Kasumi-1 (cell line): Measurements from ENCODE around the gene LRIG2.
"Not testable (repeated sequence)": the region's sequence is repeated elsewhere in the genome, so short reads cannot be mapped to it uniquely, and the experiment has no call there.

Experiments used
- DNase-seq, 2 experiments: peaks; one replicate each; lab custom pipeline; 2025; lab: John Stamatoyannopoulos, UW

The LRIG2 gene

GRCh38 chr1:113072757-113073478, at the start of gene LRIG2:
LRIG2 (plus strand) TSS chr1:113073198; CDS start chr1:113073407, 209 bp downstream.
- DNase-seq = peak; percentile 98 to 99

GRCh38 chr1:113023316-113023715, 49.7 kb upstream of the LRIG2 start:
- not testable (repeated sequence) for DNase-seq

- DNase-seq = no peak
These were observed 46.0 kb upstream of the LRIG2 start for GRCh38 chr1:113027007-113027406.

GRCh38 chr1:113027449-113027848, 45.5 kb upstream of the LRIG2 start:
- no peak for DNase-seq

GRCh38 chr1:113029822-113030221, 43.2 kb upstream of the LRIG2 start:
- DNase-seq = no peak

- DNase-seq = no peak
These were observed 41.6 kb upstream of the LRIG2 start for GRCh38 chr1:113031171-113031933.

- no peak for DNase-seq
These were observed 37.9 kb upstream of the LRIG2 start for GRCh38 chr1:113035086-113035485.

- DNase-seq = no peak
These were observed 36.2 kb upstream of the LRIG2 start for GRCh38 chr1:113036639-113037321.

GRCh38 chr1:113040041-113040440, 33.0 kb upstream of the LRIG2 start:
- no peak for DNase-seq

- no peak for DNase-seq
These were observed 32.1 kb upstream of the LRIG2 start for GRCh38 chr1:113040718-113041412.

GRCh38 chr1:113041569-113042284, 31.3 kb upstream of the LRIG2 start:
- DNase-seq = no peak

- DNase-seq = peak; percentile 90 to 95
These were observed 30.5 kb upstream of the LRIG2 start for GRCh38 chr1:113042285-113043143.

- DNase-seq = not testable (repeated sequence)
These were observed 29.9 kb upstream of the LRIG2 start for GRCh38 chr1:113043144-113043488.

- DNase-seq = peak; percentile 81 to 82
These were observed 26.4 kb upstream of the LRIG2 start for GRCh38 chr1:113046569-113046968.

- no peak for DNase-seq
These were observed 24.9 kb upstream of the LRIG2 start for GRCh38 chr1:113048064-113048463.

GRCh38 chr1:113053344-113054126, 19.5 kb upstream of the LRIG2 start:
- no peak for DNase-seq

GRCh38 chr1:113055570-113055969, 17.4 kb upstream of the LRIG2 start:
- no peak for DNase-seq

- DNase-seq = no peak
These were observed 16.0 kb upstream of the LRIG2 start for GRCh38 chr1:113057006-113057405.

GRCh38 chr1:113058941-113059706, 13.9 kb upstream of the LRIG2 start:
- DNase-seq = no peak
